Mucosa of stomach (tissue), 1 donor: ENCODE data around the gene STK16.

Experiments
- H3K27me3 ChIP-seq: one replicate; pipeline ENCODE4 v1.7.0; 2013; ENCODE audit warnings: mild to moderate bottlenecking, low read length; ENCODE audit not compliant: control insufficient read depth, insufficient read depth
- H3K36me3 ChIP-seq: one replicate; pipeline ENCODE4 v1.7.0; 2013; ENCODE audit warnings: low read length; ENCODE audit not compliant: control insufficient read depth, insufficient read depth
- H3K4me1 ChIP-seq: one replicate; pipeline ENCODE4 v1.7.0; 2013; ENCODE audit warnings: mild to moderate bottlenecking, low read length; ENCODE audit not compliant: control insufficient read depth, insufficient read depth
- H3K4me3 ChIP-seq: one replicate; pipeline ENCODE4 v1.7.0; 2013; ENCODE audit warnings: low read length
- H3K9ac ChIP-seq: one replicate; pipeline ENCODE4 v1.7.0; 2013; ENCODE audit warnings: mild to moderate bottlenecking, low read length, moderate library complexity
- H3K9me3 ChIP-seq: one replicate; pipeline ENCODE4 v1.7.0; 2013; ENCODE audit warnings: mild to moderate bottlenecking, low read length, moderate library complexity; ENCODE audit not compliant: control insufficient read depth
- donor health status: Pancreatic carcinoma.

The STK16 gene

DNA sequence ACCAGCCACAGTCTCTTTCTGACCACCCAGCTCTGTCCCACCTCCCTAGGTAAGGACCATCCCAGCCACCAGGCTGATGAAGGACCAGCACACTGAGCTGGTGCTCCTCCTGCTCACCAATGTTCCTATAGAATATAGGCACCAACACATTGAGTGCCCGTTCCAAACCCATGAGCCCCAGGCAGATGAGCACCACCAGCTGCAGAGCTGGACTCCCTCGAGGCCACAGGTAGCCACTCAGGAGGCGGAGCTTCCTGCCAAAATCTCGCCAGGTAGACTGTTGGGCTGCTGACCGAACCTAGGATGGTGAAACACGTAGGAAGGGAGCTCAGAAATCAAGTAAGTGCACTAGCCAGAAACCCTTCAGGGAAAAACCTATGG is 28.8 kb upstream of the STK16 start:
- H3K36me3 ChIP-seq = peaks cover 8% of the 10 kb centered on the region
- peaks cover 33% of the 10 kb centered on the region for H3K4me1 ChIP-seq
- no peak overlapping the region for H3K4me3 ChIP-seq
- no peak overlapping the region for H3K9ac ChIP-seq
- no peaks in the 10 kb centered on the region for H3K9me3 ChIP-seq
- no peaks in the 10 kb centered on the region for H3K27me3 ChIP-seq

DNA sequence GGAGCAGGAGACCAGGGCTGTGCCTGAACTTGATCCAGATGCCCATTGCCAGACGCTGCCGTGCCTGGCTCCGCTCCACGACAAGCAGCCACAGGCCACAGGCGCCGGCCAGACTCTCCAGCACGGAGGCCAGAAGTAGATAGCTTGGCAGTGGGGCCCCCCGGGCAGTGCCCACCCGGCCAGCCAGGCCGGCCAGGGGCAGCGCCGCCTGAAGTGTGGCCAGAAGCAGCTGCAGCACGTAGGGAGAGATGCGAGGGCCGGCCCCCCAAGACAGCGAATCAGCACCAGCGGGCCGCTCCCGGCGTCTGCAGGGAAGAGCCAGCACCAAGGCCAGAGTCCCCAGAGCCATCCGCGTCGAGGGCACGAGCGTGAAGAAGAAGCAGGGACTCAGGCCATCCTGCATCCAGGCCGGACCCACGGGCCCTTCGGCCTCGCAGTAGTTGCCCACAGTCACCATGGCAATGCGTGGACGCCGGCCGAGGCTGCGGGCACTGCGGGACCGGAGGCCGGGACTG is 27.0 kb upstream of the STK16 start:
- peaks cover 33% of the 10 kb centered on the region for H3K4me1 ChIP-seq
- no peaks in the 10 kb centered on the region for H3K27me3 ChIP-seq
- peaks cover 10% of the 10 kb centered on the region for H3K36me3 ChIP-seq
- peak overlapping the region; percentile 28 for H3K4me3 ChIP-seq
- peak overlapping the region; percentile 49 for H3K9ac ChIP-seq
- no peaks in the 10 kb centered on the region for H3K9me3 ChIP-seq

DNA sequence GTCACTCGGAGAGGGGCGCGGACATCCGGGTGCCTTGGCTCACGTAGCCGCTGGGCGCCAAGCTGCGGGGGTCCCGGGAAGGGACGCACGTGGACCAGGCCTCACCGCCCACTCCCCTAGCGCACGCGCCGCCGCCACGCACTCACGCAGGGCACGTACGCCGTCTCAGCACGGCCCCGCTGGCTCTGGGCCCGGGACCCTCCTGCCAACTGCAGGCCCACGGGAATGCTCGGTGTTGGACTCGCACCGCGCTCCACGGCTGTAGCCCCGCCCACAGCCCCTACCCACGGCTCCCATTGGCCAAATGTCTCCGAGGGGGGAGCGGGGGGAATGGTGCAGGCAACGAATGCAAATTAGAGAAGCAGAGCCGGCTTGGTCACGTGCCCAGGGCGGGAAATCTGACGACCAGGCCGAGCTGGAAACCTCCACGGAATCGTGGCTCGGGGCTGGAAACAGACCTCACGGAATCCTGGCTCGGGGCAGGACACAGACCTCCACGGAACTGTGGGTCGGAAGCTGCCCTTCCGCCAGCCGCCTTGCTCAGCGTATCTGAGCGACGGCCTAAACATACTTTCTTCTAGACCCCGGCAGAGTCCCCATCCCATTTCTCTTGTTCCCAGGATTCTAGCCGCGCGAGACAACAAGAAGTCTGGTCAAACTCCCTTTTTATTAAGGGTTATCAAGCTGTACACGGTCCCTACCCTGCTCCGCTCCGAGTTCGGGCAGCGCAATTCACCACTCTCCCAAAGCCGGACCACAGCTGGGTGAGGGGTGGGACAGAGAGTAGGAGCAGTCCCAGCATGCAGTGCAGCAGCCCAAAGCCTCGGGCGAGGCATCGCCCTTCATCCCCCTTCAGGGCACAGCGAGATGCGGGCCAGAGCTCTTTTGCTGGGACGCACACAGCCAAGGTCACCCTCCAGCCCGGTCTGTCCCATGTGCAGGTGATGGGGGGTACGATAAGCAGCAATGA is 26.3 kb upstream of the STK16 start, which contains the start of gene ABCB6:
TSS of gene ABCB6 (minus strand) at position 227 of the 970 bp plus-strand sequence. CDS start 285 bp downstream, outside the sequence.
- Histone ChIP-seq H3K27me3 (no peaks in the 10 kb centered on the region), H3K36me3 (peaks cover 18% of the 10 kb centered on the region), H3K9me3 (no peaks in the 10 kb centered on the region), H3K9ac (peak within 1 kb of the TSS; percentile 49), H3K4me1 (peaks cover 33% of the 10 kb centered on the region), H3K4me3 (peak within 1 kb of the TSS; percentile 28)

DNA sequence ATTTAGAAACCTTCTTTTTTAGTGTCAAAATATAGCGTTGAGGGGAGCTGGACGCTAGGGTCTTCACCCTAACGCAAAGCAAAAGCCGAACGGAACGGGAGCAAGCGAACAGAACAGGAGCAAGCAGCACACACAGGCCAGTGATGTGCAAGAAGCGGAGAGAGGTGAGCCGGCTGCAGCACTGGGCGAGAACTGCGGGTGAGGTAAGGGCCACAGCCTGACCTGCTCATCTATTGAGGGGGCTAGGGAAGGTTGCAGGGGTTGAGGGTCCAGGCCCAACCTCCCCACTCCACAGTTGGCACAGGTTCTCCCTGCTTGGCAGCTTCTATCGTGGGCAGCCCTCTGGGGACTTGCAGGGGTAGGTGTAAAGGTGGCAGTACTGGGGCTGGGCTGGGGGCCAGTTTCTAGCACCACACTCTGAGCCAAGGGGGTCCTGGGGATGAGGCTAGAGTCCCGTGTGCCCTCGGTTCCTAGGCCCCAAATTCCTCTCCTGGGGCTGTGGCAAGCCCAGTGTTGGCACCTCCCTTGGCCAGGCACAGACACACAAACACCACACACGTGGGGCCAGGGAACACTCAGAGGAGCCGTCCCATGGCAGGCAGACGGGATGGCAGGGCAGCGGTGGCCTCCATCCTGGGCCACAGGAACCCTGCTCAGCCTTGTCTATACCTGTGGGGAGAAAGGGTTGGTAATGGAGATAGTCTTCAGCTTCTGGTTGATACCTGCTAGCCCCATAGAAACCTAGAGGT is 25.3 kb upstream of the STK16 start:
- H3K9ac ChIP-seq = no peak overlapping the region
- no peaks in the 10 kb centered on the region for H3K27me3 ChIP-seq
- H3K4me1 ChIP-seq = peaks cover 33% of the 10 kb centered on the region
- H3K9me3 ChIP-seq = no peaks in the 10 kb centered on the region
- no peak overlapping the region for H3K4me3 ChIP-seq
- H3K36me3 ChIP-seq = peaks cover 24% of the 10 kb centered on the region

DNA sequence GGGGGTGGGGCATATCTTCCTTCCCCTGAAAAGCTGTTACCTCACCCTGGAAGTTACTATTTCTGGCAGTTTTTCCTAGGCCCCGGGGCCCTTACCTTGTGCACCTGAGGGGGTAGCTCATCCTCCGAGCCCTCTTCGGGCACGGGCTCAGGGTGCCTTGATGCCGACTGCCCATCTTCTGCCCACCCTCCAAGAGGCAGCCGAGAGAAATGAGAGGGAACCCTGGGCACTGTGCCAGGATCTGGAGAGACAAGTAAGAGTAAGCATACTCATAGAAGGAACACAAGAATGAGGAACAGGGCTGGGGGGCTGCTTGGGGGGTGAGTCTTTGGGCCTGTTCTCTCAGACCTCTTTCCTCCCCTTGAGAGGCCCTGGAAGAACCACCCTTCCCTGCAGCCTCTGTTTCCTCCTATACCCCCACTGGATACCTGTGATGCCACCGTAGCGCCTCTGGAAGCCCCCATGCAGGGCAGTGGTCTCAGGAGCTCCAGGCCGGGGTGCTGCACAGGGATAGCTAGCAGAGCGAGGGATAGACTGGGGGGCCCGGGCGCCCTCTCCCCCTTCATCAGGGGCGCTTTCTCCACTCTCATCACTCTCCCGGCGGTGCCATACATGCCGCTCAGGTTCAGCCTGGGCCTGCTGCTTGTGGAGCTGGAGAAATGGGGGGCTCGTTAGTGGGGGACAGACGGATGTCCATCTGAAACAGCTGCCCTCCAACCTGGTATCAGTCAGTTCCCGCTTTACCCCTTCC is 24.5 kb upstream of the STK16 start:
- Histone ChIP-seq H3K36me3 (peaks cover 28% of the 10 kb centered on the region), H3K4me3 (no peak overlapping the region), H3K27me3 (no peaks in the 10 kb centered on the region), H3K9ac (no peak overlapping the region), H3K9me3 (no peaks in the 10 kb centered on the region), H3K4me1 (peaks cover 33% of the 10 kb centered on the region)

DNA sequence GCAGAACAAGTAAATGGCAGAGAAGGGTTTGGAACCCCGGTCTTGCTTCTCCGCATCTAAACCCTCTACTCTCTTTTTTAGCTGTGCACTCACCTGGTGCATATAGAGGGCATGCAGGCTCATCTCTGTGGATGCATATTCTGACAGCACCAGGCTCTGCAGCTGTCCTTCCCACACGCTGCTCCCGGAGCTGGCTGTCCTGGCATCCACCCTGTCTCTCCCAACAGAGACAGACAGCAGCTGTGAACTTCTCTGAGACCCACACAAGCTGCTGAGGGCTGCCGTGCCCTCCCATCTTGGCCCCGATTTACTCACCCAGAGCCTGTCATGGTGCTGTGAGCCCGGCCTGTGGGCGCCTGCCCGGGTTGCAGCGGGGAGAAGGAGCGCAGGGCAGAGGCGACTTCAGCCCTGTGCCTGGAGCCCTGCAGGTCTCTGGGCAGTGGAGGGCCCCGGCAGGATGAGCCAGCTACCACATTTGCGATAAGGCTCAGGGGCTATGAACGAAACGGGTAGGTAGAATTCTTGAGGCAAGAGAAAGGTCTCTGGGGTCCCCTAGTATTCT is 23.2 kb upstream of the STK16 start:
- H3K9me3 ChIP-seq = no peaks in the 10 kb centered on the region
- no peaks in the 10 kb centered on the region for H3K27me3 ChIP-seq
- peaks cover 28% of the 10 kb centered on the region for H3K36me3 ChIP-seq
- no peak overlapping the region for H3K4me3 ChIP-seq
- H3K4me1 ChIP-seq = peaks cover 22% of the 10 kb centered on the region
- H3K9ac ChIP-seq = no peak overlapping the region

DNA sequence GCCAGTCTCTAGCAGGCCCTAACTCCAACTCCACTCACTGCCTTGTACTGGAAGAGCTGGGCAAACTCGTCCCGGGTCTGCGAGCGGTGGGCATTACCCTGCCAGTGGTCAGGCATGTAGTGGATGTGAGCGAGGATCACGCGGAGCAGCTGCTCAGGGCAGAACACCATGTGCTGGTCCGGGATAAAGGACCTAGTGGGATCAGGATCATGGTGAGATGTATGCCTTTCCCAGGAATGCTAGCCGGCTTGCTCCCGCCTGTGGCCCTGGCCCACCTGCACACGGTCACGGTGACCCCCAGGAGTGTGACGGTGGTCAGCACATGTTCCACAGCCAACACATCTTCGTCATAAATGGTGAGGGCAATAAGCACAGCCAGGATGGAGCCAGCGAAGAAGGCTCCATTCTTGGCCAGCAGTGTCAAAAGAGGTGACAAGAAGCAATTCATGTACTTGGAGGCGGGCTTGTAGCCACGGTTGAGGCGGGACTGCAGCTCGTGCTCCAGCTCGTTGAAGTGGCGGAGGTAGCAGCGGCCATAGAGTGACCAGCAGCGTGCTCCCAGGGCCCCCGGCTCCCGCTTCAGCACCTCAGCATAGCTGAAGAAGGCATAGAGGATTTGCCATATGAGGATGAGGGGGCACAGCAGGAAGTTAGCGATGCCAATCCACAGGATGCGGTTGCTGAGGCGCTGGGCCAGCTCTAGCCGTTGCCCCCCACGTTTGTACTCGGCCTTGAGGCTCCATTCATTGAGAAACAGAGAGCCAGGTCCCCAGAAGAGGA is 21.3 kb upstream of the STK16 start:
- no peaks in the 10 kb centered on the region for H3K27me3 ChIP-seq
- peaks cover 21% of the 10 kb centered on the region for H3K4me1 ChIP-seq
- no peak overlapping the region for H3K4me3 ChIP-seq
- H3K36me3 ChIP-seq = peaks cover 28% of the 10 kb centered on the region
- H3K9me3 ChIP-seq = no peaks in the 10 kb centered on the region
- no peak overlapping the region for H3K9ac ChIP-seq

DNA sequence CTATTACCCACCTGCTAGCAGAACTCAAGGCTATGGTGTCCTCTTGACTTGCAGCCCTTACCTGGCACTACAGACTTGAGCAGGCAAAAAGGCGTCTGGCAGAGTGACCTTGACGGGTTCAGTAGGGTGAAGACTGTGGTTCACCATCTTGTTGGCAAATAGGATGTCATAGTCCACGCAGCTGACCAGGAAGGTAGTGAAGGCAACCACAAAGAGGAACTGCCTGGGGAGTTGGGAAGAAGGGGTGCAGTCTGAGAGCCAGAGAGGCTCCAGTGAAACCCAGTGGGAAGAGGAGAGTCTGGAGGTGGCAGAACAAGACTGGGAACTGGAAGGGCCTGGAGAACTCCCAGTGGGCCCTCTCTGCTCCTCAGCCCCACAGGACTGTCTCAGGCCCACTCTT is 19.9 kb upstream of the STK16 start:
- Histone ChIP-seq H3K27me3 (no peaks in the 10 kb centered on the region), H3K9ac (no peak overlapping the region), H3K4me1 (peaks cover 13% of the 10 kb centered on the region), H3K9me3 (no peaks in the 10 kb centered on the region), H3K4me3 (no peak overlapping the region), H3K36me3 (peaks cover 22% of the 10 kb centered on the region)

DNA sequence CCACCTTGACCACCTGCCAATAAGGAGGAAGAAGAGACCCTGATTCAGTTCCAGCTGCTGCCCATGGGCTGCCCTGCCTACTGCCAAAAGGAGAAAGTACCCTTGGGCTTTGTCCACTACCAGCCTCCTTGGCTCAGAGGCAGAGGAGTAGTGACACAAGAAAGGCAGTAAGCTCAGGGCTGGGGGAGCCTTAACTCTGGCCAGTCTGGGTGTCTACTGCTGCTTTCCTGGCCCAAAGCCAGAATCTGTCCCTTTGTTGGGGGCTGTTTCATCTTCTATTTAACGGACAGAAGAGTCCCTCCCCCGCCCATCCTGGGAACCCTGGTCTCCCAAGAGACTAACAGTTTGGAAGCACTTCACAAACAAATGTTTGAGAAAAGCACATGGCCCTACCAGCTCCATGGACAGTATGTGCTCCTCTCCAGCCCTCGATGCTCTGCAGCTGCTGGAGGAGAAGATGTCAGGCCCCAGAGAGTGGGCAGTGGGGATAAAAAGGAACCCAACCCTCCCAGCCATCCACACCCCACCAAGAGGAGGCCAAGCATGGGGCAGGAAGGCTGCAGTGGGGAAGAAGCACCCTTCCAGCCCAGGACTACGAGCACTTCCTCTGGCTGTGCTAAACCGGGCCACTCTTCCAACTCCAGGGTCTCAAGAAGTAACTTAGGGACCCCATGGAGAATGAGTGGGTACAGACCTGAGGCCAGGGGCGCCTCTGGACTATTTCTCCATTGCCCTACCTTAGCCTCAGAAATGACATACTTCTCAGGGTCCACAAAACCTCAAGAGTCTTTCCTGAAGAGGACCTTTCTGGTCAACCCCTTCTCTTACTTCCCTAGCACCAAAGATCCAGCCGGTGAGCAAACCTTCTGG is 17.0 kb upstream of the STK16 start:
- H3K36me3 ChIP-seq = peaks cover 17% of the 10 kb centered on the region
- H3K9me3 ChIP-seq = no peaks in the 10 kb centered on the region
- peak overlapping the region; percentile 97 for H3K9ac ChIP-seq
- no peaks in the 10 kb centered on the region for H3K27me3 ChIP-seq
- H3K4me1 ChIP-seq = peaks cover 19% of the 10 kb centered on the region
- H3K4me3 ChIP-seq = peak overlapping the region; percentile 65

DNA sequence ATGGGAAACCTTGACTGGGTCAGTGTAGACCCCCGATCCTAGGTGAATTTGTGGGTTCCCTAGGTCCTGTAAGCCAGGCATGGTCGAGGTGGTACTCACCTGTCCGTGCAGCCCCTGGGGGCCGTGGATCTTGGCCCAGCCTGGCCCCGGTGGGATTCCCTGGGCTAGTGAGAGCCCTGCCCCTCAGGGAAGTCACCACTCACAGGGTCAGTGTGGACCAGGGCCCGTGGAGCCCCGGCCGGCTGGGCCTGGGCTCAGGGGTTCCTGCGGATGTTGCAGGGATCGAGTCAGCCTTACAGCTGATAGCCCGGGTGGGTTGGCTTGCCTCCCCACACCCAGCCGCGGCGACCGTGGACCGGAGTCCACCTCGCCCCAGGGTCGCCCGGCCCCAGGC is 16.4 kb upstream of the STK16 start:
- H3K9me3 ChIP-seq = no peaks in the 10 kb centered on the region
- peaks cover 19% of the 10 kb centered on the region for H3K4me1 ChIP-seq
- H3K36me3 ChIP-seq = peaks cover 14% of the 10 kb centered on the region
- H3K27me3 ChIP-seq = no peaks in the 10 kb centered on the region
- H3K9ac ChIP-seq = peak overlapping the region; percentile 97
- H3K4me3 ChIP-seq = peak overlapping the region; percentile 65
